K562 (cell line): ENCODE measurements around the gene HCRT. TPM values are rescaled to one million over a fixed set of nuclear protein-coding genes. Genes with fewer than 3 reads are reported as not detected.
A peak's percentile ranks its signal among the peaks of the same experiment; 100 is the strongest.

Experiments used
- ATAC-seq: fragments of 200-7000 bp; cut with Tn5 transposase; 3 replicates; pipeline ENCODE4 v1.9.1; 2020; ENCODE audit warnings: moderate library complexity
- BruUV-seq: library from RNA; stranded (reverse); fragments of 400-500 nt; replicated peaks from 2 replicates; lab custom pipeline; 2021; lab: Mats Ljungman, UMichigan
- CTCF ChIA-PET: fragments of 300-600 bp; formaldehyde crosslinking; extraction: SDS; loops from one replicate; lab custom pipeline; 2021; ENCODE audit warnings: low intra/inter-chr PET ratio; lab: Yijun Ruan, JAX
- POLR2A ChIA-PET: fragments of 300-600, 350-650 bp; sonication (Branson Sonifier 250); formaldehyde crosslinking; extraction: SDS; loops from one replicate; lab custom pipeline; 2021; ENCODE audit warnings: antibody characterized with exemption, inconsistent platforms; lab: Yijun Ruan, JAX
- DNase-seq, 4 experiments: peaks; one replicate each; pipeline versions ENCODE4 v3.0.0 to v3.0.0-alpha.2; 2011 to 2018; ENCODE audit warnings: low spot score in 3 of 4, mixed read lengths in 3 of 4; ENCODE audit errors: extremely low read depth in 1 of 4
- FAIRE-seq: peaks from 2 replicates; lab custom pipeline; 2011; peaks lifted over from hg19 to GRCh38; lab: Jason Lieb, UNC
- H2AFZ ChIP-seq: 2 replicates; pipeline ENCODE4 v1.6.0; 2011; ENCODE audit warnings: low read depth, low read length, control low read depth, inconsistent platforms
- H3K27ac ChIP-seq: fragments of 200-600 bp; 3 replicates; pipeline ENCODE4 v1.8.0; 2011; ENCODE audit warnings: low read depth, mild to moderate bottlenecking, control low read depth, inconsistent platforms, low read length, moderate library complexity, mixed read lengths; ENCODE audit errors: extremely low read depth
- H3K27me3 ChIP-seq, 2 experiments: fragments of 300-600 bp in 1 of 2; 2 replicates in 1 of 2; 3 replicates in 1 of 2; pipeline versions ENCODE4 v1.6.0 to v1.8.0; 2011; ENCODE audit warnings: inconsistent platforms in 2 of 2, low read length in 2 of 2, mild to moderate bottlenecking in 1 of 2, mixed read lengths in 1 of 2, moderate library complexity in 1 of 2; ENCODE audit not compliant: control insufficient read depth in 2 of 2, insufficient read depth in 2 of 2
- H3K36me3 ChIP-seq: fragments of 300-600 bp; 3 replicates; pipeline ENCODE4 v1.8.0; 2011; ENCODE audit warnings: mild to moderate bottlenecking, low read length, inconsistent platforms; ENCODE audit not compliant: control insufficient read depth, insufficient read depth
- H3K4me1 ChIP-seq, 2 experiments: fragments of 200-600 bp in 1 of 2; replicated peaks in 1 of 2; 2 replicates in 1 of 2; 3 replicates in 1 of 2; pipeline versions ENCODE4 v1.5.1 to v1.8.0; 2011; ENCODE audit warnings: inconsistent platforms in 2 of 2, low read length in 2 of 2, mild to moderate bottlenecking in 1 of 2, mixed read lengths in 1 of 2, moderate library complexity in 1 of 2; ENCODE audit not compliant: control insufficient read depth in 2 of 2, insufficient read depth in 2 of 2
- H3K4me2 ChIP-seq: 2 replicates; pipeline ENCODE4 v1.6.1; 2011; ENCODE audit warnings: low read length, control low read depth, inconsistent platforms, mixed read lengths; ENCODE audit not compliant: insufficient read depth
- H3K4me3 ChIP-seq: fragments of 200-600 bp; sonication (generic), shearing (Covaris generic); 2 replicates; pipeline ENCODE4 v1.5.1; 2016; ENCODE audit warnings: control low read depth, inconsistent platforms
- H3K79me2 ChIP-seq: fragments of 200-600 bp; 3 replicates; pipeline ENCODE4 v1.8.0; 2011; ENCODE audit warnings: low read length, inconsistent platforms; ENCODE audit not compliant: control insufficient read depth, insufficient read depth
- H3K9ac ChIP-seq, 2 experiments: 2 replicates each; pipeline versions ENCODE4 v1.6.0 to v1.6.1; 2011; ENCODE audit warnings: low read depth in 2 of 2, low read length in 2 of 2, control low read depth in 1 of 2, inconsistent platforms in 1 of 2, mild to moderate bottlenecking in 1 of 2, mixed read lengths in 1 of 2; ENCODE audit not compliant: insufficient read depth in 1 of 2
- H3K9me1 ChIP-seq: one replicate; pipeline ENCODE4 v1.6.0; 2011; ENCODE audit warnings: inconsistent platforms, mild to moderate bottlenecking, low read length, moderate library complexity; ENCODE audit not compliant: control insufficient read depth, insufficient read depth
- H3K9me3 ChIP-seq: replicated peaks from 2 replicates; pipeline ENCODE4 v1.5.1; 2011; ENCODE audit warnings: low read depth, low read length, inconsistent platforms; ENCODE audit not compliant: control insufficient read depth, insufficient read depth
- H4K20me1 ChIP-seq: replicated peaks from 2 replicates; pipeline ENCODE4 v1.6.1; 2011; ENCODE audit warnings: low read length, inconsistent platforms, mixed read lengths; ENCODE audit not compliant: control insufficient read depth, insufficient read depth
- ESRRB ChIP-seq: fragments of 250-450 bp; sonication (Bioruptor Pico); IDR thresholded peaks from 2 replicates; pipeline ENCODE4 v1.5.0; 2020; ENCODE audit warnings: mild to moderate bottlenecking, moderate library complexity, borderline replicate concordance
- EWSR1 ChIP-seq: fragments of 450-650 bp; IDR thresholded peaks from 2 replicates; pipeline ENCODE4 v1.6.1; 2018; ENCODE audit warnings: borderline replicate concordance, mild to moderate bottlenecking, low read depth, moderate library complexity; ENCODE audit not compliant: partially characterized antibody
- HDAC2 ChIP-seq: fragments of 450-650 bp; IDR thresholded peaks from 2 replicates; pipeline ENCODE4 v1.6.1; 2016; ENCODE audit warnings: mild to moderate bottlenecking
- KLF16 ChIP-seq: IDR thresholded peaks from 2 replicates; pipeline ENCODE4 v1.6.1; 2016; ENCODE audit warnings: antibody characterized with exemption
- MXI1 ChIP-seq: IDR thresholded peaks from 2 replicates; pipeline ENCODE4 v1.6.1; 2011; ENCODE audit warnings: low read depth, mild to moderate bottlenecking, improper control_type of control experiment, low read length
- NFXL1 ChIP-seq: fragments of 450-650 bp; formaldehyde crosslinking; IDR thresholded peaks from 2 replicates; pipeline ENCODE4 v1.4.0; 2021; ENCODE audit warnings: mild to moderate bottlenecking
- RB1 ChIP-seq: fragments of 450-650 bp; IDR thresholded peaks from 2 replicates; pipeline ENCODE4 v1.6.1; 2017; ENCODE audit warnings: low read depth, mild to moderate bottlenecking
- TAF1 ChIP-seq: IDR thresholded peaks from 2 replicates; pipeline ENCODE4 v1.6.1; 2011; ENCODE audit warnings: mild to moderate bottlenecking, low read length, moderate library complexity; ENCODE audit not compliant: insufficient read depth, control insufficient read depth, severe bottlenecking; ENCODE audit errors: extremely low read depth
- TFAM ChIP-seq: fragments of 250-450 bp; sonication (Bioruptor Pico); conservative IDR thresholded peaks from 2 replicates; pipeline ENCODE4 v1.5.0; 2021; ENCODE audit warnings: mild to moderate bottlenecking, moderate library complexity
- ZNF212 ChIP-seq: fragments of 450-650 bp; formaldehyde crosslinking; IDR thresholded peaks from 2 replicates; pipeline ENCODE4 v1.4.0; 2020; ENCODE audit warnings: mild to moderate bottlenecking
- ZNF589 ChIP-seq: fragments of 200-800 bp; sonication (Bioruptor generic); IDR thresholded peaks from 2 replicates; pipeline ENCODE4 v1.6.1; 2016; ENCODE audit warnings: low read depth, missing genetic modification characterization, missing compliant biosample characterization
- ZNF766 ChIP-seq: fragments of 200-800 bp; sonication (Bioruptor generic); conservative IDR thresholded peaks from 2 replicates; pipeline ENCODE4 v1.6.1; 2016; ENCODE audit warnings: missing genetic modification characterization, missing compliant biosample characterization
- WGBS: fragments of 100-300 bp; shearing (Covaris generic); methylation state at CpG from one replicate; pipeline ENCODE4 v1.1.6; 2016; ENCODE audit warnings: low coverage, mixed read lengths; ENCODE audit not compliant: insufficient coverage; ENCODE audit errors: missing lambda C conversion rate; 5-methylcytosine and 5-hydroxymethylcytosine counted together
- in situ Hi-C: fragments of 300-500 bp; cut with MboI; formaldehyde crosslinking; loops from 4 replicates; pipeline ENCODE4 v1.15.0; 2018; ENCODE audit warnings: inconsistent platforms, mixed read lengths
- intact Hi-C: fragments of 100-400 bp; cut with micrococcal nuclease; formaldehyde crosslinking; loops from 2 replicates; pipeline ENCODE4 v1.14.2; 2022
- polyA plus RNA-seq, 8 experiments: library from polyadenylated mRNA; depleted of rRNA in 4 of 8; stranded (reverse) in 5 of 8; unstranded in 3 of 8; fragments of >200 nt; fragmentation: Nextera tagmentation in 2 of 8; fragmentation: Illumina TruSeq in 1 of 8; extraction: Ambion mirVana in 2 of 8; extraction: Trizol in 1 of 8; gene quantifications; 2 replicates each; pipeline versions ENCODE4 v1.2.1 to v1.2.3, GENCODE V29; 2011 to 2014; ENCODE audit warnings: inconsistent platforms in 1 of 8, missing spikeins in 1 of 8
- total RNA-seq, 7 experiments: library from RNA; depleted of rRNA in 6 of 7; stranded (reverse); fragments of >200 nt in 6 of 7; fragmentation: Illumina TruSeq in 2 of 7; extraction: Trizol in 2 of 7; gene quantifications; 2 replicates each; pipeline versions ENCODE4 v1.2.1 to v1.2.3, GENCODE V29; 2011 to 2021; ENCODE audit warnings: low replicate concordance in 1 of 7
- TF ChIP-seq, protein P1 (sequence below): fragments of 450-650 bp; IDR thresholded peaks from 2 replicates; pipeline ENCODE4 v1.6.1; 2018; ENCODE audit not compliant: partially characterized antibody
- TF ChIP-seq, protein P2 (sequence below): sonication (generic); formaldehyde crosslinking; IDR thresholded peaks from 2 replicates; pipeline ENCODE4 v1.8.1; 2023; ENCODE audit warnings: mild to moderate bottlenecking, missing genetic modification reagents
- TF ChIP-seq, protein P3 (sequence below): sonication (generic); formaldehyde crosslinking; IDR thresholded peaks from 2 replicates; pipeline ENCODE4 v1.8.1; 2023; ENCODE audit warnings: mild to moderate bottlenecking, missing genetic modification reagents

The HCRT gene
- total and polyA plus RNA-seq, 9 of the 15 experiments (the other 6 are each of a cell fraction or from before 2014, with no cell fraction given) = not detected

DNA sequence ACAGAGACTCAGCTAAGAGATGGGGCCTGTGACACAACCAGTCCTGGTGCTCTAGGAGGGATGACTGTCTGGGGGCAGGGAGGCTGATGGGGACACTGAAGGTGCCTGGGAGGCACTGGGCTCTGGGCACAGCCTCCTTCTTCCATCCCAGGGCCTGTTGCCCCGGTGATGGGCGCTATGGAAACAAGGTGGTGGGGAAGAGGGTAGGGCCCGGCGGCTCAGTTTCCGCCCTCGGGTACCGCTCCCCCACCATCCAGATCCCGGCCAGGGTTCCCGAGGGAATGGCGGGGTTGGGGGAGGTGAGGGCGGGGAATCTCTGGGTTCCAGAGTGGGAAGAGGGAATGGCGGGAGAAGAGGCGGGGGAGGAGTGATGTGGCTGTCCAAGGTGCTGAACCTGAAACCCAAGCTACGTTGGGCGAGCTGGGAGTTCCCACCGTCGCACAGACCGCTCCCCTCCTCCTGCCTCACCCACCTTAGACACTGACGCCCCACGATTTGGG is 5.3 kb downstream of the HCRT start:
- ATAC-seq (peak; percentile 32), FAIRE-seq (no peak), DNase-seq (peak; percentile 72 to 88 (median 80))
- intact Hi-C loops (loop anchor here (2.0 to 10.0 kb wide), 3 partner anchors 61 to 225 kb away; no protein-coding TSS in a partner anchor), in situ Hi-C loops (no loop called here)
- H3K9me3 ChIP-seq = no peaks in the 10 kb centered on the region
- 0 out of 2 replicates have a peak, but pooled peaks cover 4% of the 10 kb centered on the region for H4K20me1 ChIP-seq
- H3K9me1 ChIP-seq = peaks cover 7% of the 10 kb centered on the region
- peak overlapping the region; percentile 60; the same call in 1 of the 2 replicates for H3K4me3 ChIP-seq
- ChIA-PET CTCF (no interaction called here), POLR2A (interaction anchor here (0.6 to 1.3 kb wide), 6 partner anchors 12 to 314 kb away, joined by 3 to 4 read pairs (median 3); no protein-coding TSS in a partner anchor)
- 18% methylated on average over 12 of the region's 20 CpGs for WGBS
- no peaks in the 10 kb centered on the region for H3K27me3 ChIP-seq
- no peak overlapping the region for H2AFZ ChIP-seq
- H3K27ac ChIP-seq = no peak overlapping the region
- H3K36me3 ChIP-seq = no peaks in the 10 kb centered on the region
- H3K4me2 ChIP-seq = peak overlapping the region; percentile 78
- H3K9ac ChIP-seq = peak overlapping the region in 1 of 2 experiments; percentile 89; a peak in 1 of 4 replicates
- H3K4me1 ChIP-seq = peaks cover 29 to 42% of the 10 kb centered on the region in 2 experiments
- peaks cover 11% of the 10 kb centered on the region; the same call in 2 of the 3 replicates for H3K79me2 ChIP-seq
- no TSS peak for BruUV-seq
- no peak for TF ChIP-seq ZNF589 (CRISPR knock-in tag)
- TF ChIP-seq ESRRB (CRISPR knock-in tag) = no peak
- TF ChIP-seq MXI1 = peak; percentile 64; the same call in 1 of the 2 replicates
- TF ChIP-seq RB1 = peak; percentile 80; the same call in 1 of the 2 replicates
- TF ChIP-seq, protein P1, sequence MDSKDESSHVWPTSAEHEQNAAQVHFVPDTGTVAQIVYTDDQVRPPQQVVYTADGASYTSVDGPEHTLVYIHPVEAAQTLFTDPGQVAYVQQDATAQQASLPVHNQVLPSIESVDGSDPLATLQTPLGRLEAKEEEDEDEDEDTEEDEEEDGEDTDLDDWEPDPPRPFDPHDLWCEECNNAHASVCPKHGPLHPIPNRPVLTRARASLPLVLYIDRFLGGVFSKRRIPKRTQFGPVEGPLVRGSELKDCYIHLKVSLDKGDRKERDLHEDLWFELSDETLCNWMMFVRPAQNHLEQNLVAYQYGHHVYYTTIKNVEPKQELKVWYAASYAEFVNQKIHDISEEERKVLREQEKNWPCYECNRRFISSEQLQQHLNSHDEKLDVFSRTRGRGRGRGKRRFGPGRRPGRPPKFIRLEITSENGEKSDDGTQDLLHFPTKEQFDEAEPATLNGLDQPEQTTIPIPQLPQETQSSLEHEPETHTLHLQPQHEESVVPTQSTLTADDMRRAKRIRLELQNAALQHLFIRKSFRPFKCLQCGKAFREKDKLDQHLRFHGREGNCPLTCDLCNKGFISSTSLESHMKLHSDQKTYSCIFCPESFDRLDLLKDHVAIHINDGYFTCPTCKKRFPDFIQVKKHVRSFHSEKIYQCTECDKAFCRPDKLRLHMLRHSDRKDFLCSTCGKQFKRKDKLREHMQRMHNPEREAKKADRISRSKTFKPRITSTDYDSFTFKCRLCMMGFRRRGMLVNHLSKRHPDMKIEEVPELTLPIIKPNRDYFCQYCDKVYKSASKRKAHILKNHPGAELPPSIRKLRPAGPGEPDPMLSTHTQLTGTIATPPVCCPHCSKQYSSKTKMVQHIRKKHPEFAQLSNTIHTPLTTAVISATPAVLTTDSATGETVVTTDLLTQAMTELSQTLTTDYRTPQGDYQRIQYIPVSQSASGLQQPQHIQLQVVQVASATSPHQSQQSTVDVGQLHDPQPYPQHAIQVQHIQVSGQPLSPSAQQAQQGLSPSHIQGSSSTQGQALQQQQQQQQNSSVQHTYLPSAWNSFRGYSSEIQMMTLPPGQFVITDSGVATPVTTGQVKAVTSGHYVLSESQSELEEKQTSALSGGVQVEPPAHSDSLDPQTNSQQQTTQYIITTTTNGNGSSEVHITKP = no peak
- TF ChIP-seq TFAM (CRISPR knock-in tag) = no peak
- TF ChIP-seq KLF16 = peak; percentile 37; the same call in 1 of the 2 replicates
- TF ChIP-seq ZNF766 (CRISPR knock-in tag) = peak; percentile 60
- TF ChIP-seq, protein P2, sequence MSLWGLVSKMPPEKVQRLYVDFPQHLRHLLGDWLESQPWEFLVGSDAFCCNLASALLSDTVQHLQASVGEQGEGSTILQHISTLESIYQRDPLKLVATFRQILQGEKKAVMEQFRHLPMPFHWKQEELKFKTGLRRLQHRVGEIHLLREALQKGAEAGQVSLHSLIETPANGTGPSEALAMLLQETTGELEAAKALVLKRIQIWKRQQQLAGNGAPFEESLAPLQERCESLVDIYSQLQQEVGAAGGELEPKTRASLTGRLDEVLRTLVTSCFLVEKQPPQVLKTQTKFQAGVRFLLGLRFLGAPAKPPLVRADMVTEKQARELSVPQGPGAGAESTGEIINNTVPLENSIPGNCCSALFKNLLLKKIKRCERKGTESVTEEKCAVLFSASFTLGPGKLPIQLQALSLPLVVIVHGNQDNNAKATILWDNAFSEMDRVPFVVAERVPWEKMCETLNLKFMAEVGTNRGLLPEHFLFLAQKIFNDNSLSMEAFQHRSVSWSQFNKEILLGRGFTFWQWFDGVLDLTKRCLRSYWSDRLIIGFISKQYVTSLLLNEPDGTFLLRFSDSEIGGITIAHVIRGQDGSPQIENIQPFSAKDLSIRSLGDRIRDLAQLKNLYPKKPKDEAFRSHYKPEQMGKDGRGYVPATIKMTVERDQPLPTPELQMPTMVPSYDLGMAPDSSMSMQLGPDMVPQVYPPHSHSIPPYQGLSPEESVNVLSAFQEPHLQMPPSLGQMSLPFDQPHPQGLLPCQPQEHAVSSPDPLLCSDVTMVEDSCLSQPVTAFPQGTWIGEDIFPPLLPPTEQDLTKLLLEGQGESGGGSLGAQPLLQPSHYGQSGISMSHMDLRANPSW (CRISPR knock-in tag) = no peak
- no peak for TF ChIP-seq EWSR1
- TF ChIP-seq, protein P3, sequence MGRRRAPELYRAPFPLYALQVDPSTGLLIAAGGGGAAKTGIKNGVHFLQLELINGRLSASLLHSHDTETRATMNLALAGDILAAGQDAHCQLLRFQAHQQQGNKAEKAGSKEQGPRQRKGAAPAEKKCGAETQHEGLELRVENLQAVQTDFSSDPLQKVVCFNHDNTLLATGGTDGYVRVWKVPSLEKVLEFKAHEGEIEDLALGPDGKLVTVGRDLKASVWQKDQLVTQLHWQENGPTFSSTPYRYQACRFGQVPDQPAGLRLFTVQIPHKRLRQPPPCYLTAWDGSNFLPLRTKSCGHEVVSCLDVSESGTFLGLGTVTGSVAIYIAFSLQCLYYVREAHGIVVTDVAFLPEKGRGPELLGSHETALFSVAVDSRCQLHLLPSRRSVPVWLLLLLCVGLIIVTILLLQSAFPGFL = no peak
- no peak for TF ChIP-seq TAF1
- TF ChIP-seq HDAC2 = peak; percentile 82
- TF ChIP-seq ZNF212 (CRISPR knock-in tag) = no peak
- TF ChIP-seq NFXL1 (CRISPR knock-in tag) = no peak
